AG10803 (cell line): ENCODE measurements around the gene CLCF1.

Experiments
- DNase-seq: peaks from one replicate; pipeline ENCODE4 v3.0.0; 2010; ENCODE audit warnings: low read depth
- H3K4me3 ChIP-seq: 2 replicates; pipeline ENCODE4 v1.5.1; 2011; ENCODE audit warnings: mild to moderate bottlenecking, low read length, control low read depth
- TF ChIP-seq, protein P1 (sequence below): conservative IDR thresholded peaks from 2 replicates; pipeline ENCODE4 v1.5.1; 2011; ENCODE audit warnings: mild to moderate bottlenecking, low read length, control low read depth, inconsistent platforms

The CLCF1 gene

DNA sequence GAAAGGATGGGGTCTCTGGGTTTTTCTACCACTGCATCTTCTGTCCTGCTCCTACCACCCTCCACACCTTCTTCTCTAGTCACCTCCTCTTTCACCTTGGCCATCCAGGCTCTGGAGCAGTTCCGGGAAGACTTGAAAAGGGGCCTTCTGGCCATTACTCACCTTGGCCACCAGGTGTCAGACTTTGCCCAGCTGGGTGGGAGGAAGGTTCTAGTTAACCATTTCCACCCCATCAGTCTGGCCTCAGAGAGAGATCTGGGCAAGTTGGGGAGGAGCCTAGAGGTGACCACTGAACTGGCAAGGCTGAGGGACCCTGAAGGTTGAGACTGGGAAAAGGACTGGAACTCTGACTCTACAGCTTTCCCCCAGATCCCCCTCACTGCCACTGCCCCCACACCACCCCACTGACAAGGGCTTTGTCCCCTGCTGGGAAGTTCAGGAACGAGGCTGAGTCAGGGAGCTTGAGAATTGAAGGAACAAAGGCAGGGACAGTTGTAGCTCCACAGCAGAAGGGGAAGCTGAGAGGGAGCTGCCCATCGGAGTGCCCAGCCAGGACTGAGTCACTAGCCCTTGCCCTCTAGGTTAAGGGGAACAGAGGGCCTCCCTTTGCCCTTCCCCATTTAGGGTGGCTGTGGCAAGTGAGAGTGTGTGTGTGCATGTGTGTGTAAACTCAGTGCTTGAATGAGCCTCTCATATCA is 16.4 kb downstream of the CLCF1 start:
- TF ChIP-seq, protein P1, sequence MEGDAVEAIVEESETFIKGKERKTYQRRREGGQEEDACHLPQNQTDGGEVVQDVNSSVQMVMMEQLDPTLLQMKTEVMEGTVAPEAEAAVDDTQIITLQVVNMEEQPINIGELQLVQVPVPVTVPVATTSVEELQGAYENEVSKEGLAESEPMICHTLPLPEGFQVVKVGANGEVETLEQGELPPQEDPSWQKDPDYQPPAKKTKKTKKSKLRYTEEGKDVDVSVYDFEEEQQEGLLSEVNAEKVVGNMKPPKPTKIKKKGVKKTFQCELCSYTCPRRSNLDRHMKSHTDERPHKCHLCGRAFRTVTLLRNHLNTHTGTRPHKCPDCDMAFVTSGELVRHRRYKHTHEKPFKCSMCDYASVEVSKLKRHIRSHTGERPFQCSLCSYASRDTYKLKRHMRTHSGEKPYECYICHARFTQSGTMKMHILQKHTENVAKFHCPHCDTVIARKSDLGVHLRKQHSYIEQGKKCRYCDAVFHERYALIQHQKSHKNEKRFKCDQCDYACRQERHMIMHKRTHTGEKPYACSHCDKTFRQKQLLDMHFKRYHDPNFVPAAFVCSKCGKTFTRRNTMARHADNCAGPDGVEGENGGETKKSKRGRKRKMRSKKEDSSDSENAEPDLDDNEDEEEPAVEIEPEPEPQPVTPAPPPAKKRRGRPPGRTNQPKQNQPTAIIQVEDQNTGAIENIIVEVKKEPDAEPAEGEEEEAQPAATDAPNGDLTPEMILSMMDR, result peak; percentile 95
- DNase-seq, result peak; percentile 72
- no peak overlapping the region for H3K4me3 ChIP-seq

DNA sequence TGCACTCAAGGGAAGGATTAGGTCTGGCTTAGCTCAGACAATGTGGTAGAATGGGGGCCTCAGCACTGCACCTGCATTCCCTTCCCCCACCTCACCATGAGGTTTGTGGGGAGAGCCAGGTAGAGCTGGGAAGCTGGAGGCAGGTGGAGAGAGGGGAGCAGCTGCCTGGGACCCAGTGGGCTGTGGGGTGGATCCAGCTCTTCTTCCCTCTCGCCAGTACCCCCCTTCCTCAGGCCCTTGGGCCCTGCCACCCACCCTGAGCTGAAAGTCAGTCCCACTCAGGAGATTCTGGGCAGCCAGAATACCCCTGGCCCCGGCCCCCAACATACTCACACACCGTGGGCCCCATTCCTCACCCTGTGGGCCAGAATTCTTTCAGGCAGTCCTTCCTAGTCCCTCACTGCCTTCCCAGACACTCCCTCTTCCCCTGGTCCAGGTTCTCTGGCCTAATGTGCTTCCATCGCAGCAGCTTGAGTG is 17.0 kb downstream of the CLCF1 start:
- no peak for DNase-seq
- TF ChIP-seq, protein P1, result no peak
- H3K4me3 ChIP-seq, result no peak overlapping the region

DNA sequence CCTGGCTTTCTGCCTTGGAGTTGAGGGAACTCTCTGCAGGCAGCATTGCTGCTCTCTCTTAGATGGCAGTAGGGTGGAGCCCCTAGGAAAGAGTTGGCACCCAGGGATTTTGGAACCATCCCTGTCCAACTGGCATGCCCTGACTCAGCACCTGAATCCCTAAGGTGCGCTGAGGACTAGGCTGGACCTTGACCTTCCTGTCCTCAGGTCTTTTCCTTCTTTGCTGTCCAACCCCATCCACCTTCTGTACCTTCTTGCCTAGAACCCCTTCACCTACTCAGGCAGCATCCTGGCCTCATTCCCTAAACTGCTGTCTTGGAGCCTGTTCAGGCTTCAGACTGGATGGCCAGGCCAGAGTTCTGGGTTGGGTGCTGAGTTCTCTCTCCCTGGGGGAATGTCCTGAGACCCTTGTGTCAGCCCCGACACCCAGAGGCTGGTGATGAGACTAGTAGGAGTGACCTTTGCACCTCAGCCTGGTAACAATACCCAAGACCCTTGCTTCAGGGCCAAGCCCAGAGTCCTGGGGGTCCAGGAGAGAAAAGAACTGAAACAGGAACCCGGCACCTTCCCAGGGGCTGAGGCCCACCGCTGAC is 17.5 kb downstream of the CLCF1 start:
- no peak for DNase-seq
- no peak overlapping the region for H3K4me3 ChIP-seq
- TF ChIP-seq, protein P1, result no peak

DNA sequence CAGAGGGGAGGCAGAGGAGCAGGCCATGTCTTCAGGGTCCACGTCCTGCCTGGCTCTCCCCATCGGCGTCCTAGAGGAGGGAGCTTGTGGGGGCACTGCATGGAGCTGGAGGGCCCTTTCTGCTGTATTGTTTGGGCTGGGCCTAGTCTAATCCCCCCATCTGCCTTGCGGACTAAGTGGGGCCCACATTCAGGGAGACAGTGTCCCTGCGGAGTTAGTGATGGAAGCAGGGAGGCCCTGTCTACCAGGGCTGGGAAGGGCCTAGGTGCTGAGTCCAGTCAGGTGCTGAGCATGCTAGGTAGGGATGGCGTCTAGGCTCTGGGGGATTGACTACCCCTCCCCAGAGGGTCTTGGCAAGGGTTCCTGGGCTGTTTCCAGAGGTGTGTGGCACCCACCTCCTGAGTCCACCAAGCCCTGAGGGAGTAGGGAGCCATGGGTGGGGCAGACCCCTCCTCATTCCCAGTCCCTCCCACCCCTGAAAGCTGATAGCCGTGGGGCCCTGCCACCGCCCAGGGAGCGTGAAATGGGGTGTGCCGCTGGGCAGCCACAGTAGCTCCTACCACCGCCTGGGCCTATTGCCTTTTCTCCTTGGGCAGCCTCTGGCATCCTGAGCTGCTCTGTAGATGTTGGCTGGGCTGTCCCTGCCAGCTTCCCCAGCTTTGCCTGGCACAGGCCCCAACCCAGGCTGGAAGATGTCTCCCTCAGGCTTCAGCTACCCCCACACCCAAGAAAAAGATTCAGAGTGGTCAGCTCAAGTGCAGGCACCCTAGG is 18.2 kb downstream of the CLCF1 start:
- TF ChIP-seq, protein P1, result no peak
- no peak overlapping the region for H3K4me3 ChIP-seq
- no peak for DNase-seq

DNA sequence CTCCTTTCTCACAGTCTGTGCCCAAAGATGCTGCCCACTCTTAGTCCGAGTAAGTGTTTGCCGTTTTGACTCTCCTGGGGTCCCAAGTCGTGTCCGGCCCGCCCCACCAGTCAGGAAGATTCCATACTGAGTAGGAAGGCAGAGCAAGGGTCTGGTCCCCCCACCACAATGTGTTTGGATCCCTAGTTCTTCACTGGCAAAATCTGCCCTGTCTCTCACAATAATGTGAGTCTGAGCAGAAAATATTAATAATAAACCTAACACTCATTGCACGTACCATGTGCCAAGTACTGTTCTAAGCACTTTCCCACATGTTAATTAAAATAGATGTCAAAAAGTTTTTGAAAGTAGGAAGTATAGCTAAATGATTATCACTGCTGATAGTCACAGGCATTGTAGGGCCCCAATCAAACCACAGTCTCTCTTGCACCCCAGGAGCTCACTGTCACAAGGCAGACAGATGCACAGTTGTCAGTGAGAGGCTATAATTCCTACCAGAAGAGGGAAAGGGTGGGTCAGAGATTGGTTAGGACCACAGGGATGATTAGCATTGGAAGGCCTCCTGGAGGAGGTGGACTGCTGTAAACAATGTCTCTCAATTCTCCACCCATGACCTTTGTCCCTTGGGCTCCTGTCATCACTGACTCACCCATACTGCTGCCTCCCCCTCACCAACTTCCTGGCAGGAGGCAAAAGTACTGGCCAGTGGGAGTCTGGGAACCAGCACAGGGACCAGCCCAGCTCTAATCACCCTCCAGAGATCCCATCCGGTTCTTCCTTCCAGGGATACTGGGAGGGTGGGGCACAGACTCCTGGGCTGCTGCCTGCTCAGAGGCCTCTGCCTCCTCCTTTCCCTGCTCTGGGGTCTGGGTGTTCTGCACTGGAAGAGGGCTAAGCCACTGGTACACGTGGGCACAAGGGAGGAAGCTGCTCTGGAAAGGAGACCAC is 19.0 kb downstream of the CLCF1 start:
- TF ChIP-seq, protein P1, result peak; percentile 45
- H3K4me3 ChIP-seq, result peak overlapping the region; percentile 55
- DNase-seq, result peak; percentile 91

DNA sequence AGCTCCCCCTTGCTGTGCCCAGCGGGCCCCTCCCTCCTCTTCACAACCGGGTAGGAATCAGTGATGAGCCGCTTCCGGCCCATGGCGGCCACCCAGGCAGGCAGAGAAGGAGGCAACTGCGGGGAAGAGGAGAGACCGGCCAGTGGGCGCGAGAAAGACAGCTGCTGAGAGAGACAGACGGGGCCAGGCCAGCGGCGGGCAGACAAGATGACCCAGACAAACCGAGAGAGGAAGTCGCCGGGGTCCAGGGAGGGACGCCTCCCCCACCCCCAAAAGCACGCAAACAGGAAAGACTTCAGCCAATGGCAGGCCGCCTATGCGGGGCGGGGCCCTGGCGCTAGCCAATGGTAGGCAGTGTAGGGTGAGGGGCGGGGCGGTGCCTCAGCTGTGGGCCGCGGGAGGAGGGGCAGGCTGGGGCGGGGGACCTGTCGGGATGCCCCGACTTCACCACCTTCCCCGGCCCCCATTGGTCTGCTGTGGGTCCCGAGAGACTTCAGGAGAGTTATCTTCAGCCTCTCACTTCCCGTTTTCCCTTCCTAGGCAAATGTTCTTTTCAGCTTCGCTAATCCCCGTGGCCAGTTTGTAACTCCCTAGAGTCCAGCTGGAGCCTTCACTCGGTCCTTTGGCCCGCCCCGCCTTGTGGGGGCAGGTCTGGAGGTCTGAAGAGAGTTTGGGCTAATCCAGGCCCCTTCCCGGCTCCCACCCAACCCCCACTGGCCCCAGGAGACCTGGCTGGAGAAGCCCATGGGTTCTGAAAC is 19.9 kb downstream of the CLCF1 start, which contains the start of gene POLD4:
Gene POLD4, minus strand, starts transcription at position 230 of the 758 bp plus-strand sequence. Its CDS starts 147 bp downstream, at position 83.
- peak within 1 kb of the TSS; percentile 76 for H3K4me3 ChIP-seq
- DNase-seq, result peak; percentile 96
- TF ChIP-seq, protein P1, result no peak
